IMR-90 (cell line): ENCODE data around the gene CA6. TPM values are rescaled to one million over a fixed set of nuclear protein-coding genes. Genes with fewer than 3 reads are reported as not detected.

ENCODE experiments used
- ATAC-seq: fragments of 200-7000 bp; cut with Tn5 transposase; 2 replicates; pipeline ENCODE4 v1.9.1; 2020; ENCODE audit warnings: low read depth, mild to moderate bottlenecking, moderate library complexity
- BruUV-seq: library from RNA; stranded (reverse); fragments of 400-500 nt; replicated peaks from 2 replicates; lab custom pipeline; 2021; lab: Mats Ljungman, UMichigan
- CTCF ChIA-PET: fragments of 300-600 bp; formaldehyde crosslinking; extraction: SDS; loops from one replicate; lab custom pipeline; 2021; ENCODE audit warnings: antibody characterized with exemption; lab: Yijun Ruan, JAX
- POLR2A ChIA-PET: fragments of 300-600 bp; sonication (Branson Sonifier 250); formaldehyde crosslinking; loops from one replicate; lab custom pipeline; 2022; ENCODE audit warnings: antibody characterized with exemption; ENCODE audit not compliant: unreplicated experiment; lab: Charles Lee
- DNase-seq: peaks from one replicate; pipeline ENCODE4 v3.0.0; 2013
- H2AFZ ChIP-seq: replicated peaks from 2 replicates; pipeline ENCODE3; 2013; ENCODE audit warnings: low read length, mild to moderate bottlenecking; ENCODE audit not compliant: poor library complexity
- H2AK5ac ChIP-seq: 2 replicates; pipeline ENCODE4 v1.6.1; 2013; ENCODE audit warnings: low read depth, low read length, inconsistent platforms
- H2AK9ac ChIP-seq: replicated peaks from 2 replicates; pipeline ENCODE3; 2013; ENCODE audit warnings: mild to moderate bottlenecking, low read depth, low read length, moderate library complexity; ENCODE audit not compliant: poor library complexity
- H2BK120ac ChIP-seq: 2 replicates; pipeline ENCODE4 v1.6.1; 2013; ENCODE audit warnings: low read depth, low read length, inconsistent platforms
- H2BK15ac ChIP-seq: 3 replicates; pipeline ENCODE4 v1.6.1; 2013; ENCODE audit warnings: low read depth, low read length, inconsistent platforms
- H2BK20ac ChIP-seq: 2 replicates; pipeline ENCODE4 v1.6.1; 2013; ENCODE audit warnings: low read depth, mild to moderate bottlenecking, inconsistent platforms, low read length, moderate library complexity
- H2BK5ac ChIP-seq: 2 replicates; pipeline ENCODE4 v1.6.1; 2013; ENCODE audit warnings: mild to moderate bottlenecking, low read depth, low read length, inconsistent platforms; ENCODE audit not compliant: poor library complexity, severe bottlenecking
- H3K14ac ChIP-seq: replicated peaks from 2 replicates; pipeline ENCODE4 v1.6.1; 2013; ENCODE audit warnings: low read depth, low read length, inconsistent platforms
- H3K18ac ChIP-seq: 2 replicates; pipeline ENCODE4 v1.6.1; 2013; ENCODE audit warnings: low read depth, low read length, control low read depth
- H3K23ac ChIP-seq: 2 replicates; pipeline ENCODE4 v1.6.1; 2013; ENCODE audit warnings: low read depth, low read length, inconsistent platforms
- H3K27ac ChIP-seq: 2 replicates; pipeline ENCODE4 v1.5.1; 2013; ENCODE audit warnings: mild to moderate bottlenecking, control low read depth, low read length; ENCODE audit not compliant: insufficient read depth
- H3K27me3 ChIP-seq: 2 replicates; pipeline ENCODE4 v1.6.1; 2013; ENCODE audit warnings: low read length; ENCODE audit not compliant: control insufficient read depth, insufficient read depth
- H3K36me3 ChIP-seq: 2 replicates; pipeline ENCODE4 v1.6.1; 2013; ENCODE audit warnings: low read length, mixed read lengths; ENCODE audit not compliant: control insufficient read depth, insufficient read depth
- H3K4ac ChIP-seq: 2 replicates; pipeline ENCODE4 v1.6.1; 2013; ENCODE audit warnings: low read depth, low read length, inconsistent platforms
- H3K4me1 ChIP-seq: 2 replicates; pipeline ENCODE4 v1.6.1; 2013; ENCODE audit warnings: low read length, mixed read lengths; ENCODE audit not compliant: control insufficient read depth, insufficient read depth
- H3K4me2 ChIP-seq: 2 replicates; pipeline ENCODE4 v1.6.1; 2013; ENCODE audit warnings: low read depth, mild to moderate bottlenecking, control low read depth, low read length, moderate library complexity
- H3K4me3 ChIP-seq: 2 replicates; pipeline ENCODE4 v1.5.1; 2013; ENCODE audit warnings: low read depth, mild to moderate bottlenecking, control low read depth, low read length, moderate library complexity; ENCODE audit not compliant: insufficient read depth
- H3K56ac ChIP-seq: 2 replicates; pipeline ENCODE4 v1.6.1; 2013; ENCODE audit warnings: low read length, inconsistent platforms; ENCODE audit not compliant: insufficient read depth; ENCODE audit errors: extremely low read depth
- H3K79me1 ChIP-seq, 2 experiments: 2 replicates each; pipeline ENCODE4 v1.6.1; 2013; ENCODE audit warnings: low read length in 2 of 2, inconsistent platforms in 1 of 2, low read depth in 1 of 2
- H3K9ac ChIP-seq: 2 replicates; pipeline ENCODE4 v1.6.1; 2013; ENCODE audit warnings: low read depth, low read length, control low read depth
- H3K9me1 ChIP-seq: 2 replicates; pipeline ENCODE4 v1.6.1; 2013; ENCODE audit warnings: low read length, inconsistent platforms; ENCODE audit not compliant: insufficient read depth
- H3K9me3 ChIP-seq: 2 replicates; pipeline ENCODE4 v1.6.1; 2013; ENCODE audit warnings: low read length; ENCODE audit not compliant: control insufficient read depth, insufficient read depth
- H4K20me1 ChIP-seq: 2 replicates; pipeline ENCODE4 v1.6.1; 2013; ENCODE audit warnings: low read length, inconsistent platforms; ENCODE audit not compliant: insufficient read depth
- H4K5ac ChIP-seq: 2 replicates; pipeline ENCODE4 v1.6.1; 2013; ENCODE audit warnings: mild to moderate bottlenecking, low read depth, low read length, control low read depth
- H4K8ac ChIP-seq, 2 experiments: 2 replicates each; pipeline ENCODE4 v1.6.1; 2013; ENCODE audit warnings: low read depth in 2 of 2, low read length in 2 of 2, control low read depth in 1 of 2, inconsistent platforms in 1 of 2
- H4K91ac ChIP-seq: 2 replicates; pipeline ENCODE4 v1.6.1; 2013; ENCODE audit warnings: low read depth, low read length, inconsistent platforms; ENCODE audit not compliant: insufficient read depth
- BHLHE40 ChIP-seq: fragments of 150-350 bp; IDR thresholded peaks from 2 replicates; pipeline ENCODE4 v1.6.1; 2016; ENCODE audit warnings: mild to moderate bottlenecking, low read depth, low read length
- CEBPB ChIP-seq: IDR thresholded peaks from 2 replicates; pipeline ENCODE4 v1.6.1; 2012; ENCODE audit warnings: low read depth, low read length, improper control_type of control experiment
- CHD1 ChIP-seq: IDR thresholded peaks from 2 replicates; pipeline ENCODE4 v1.6.1; 2012; ENCODE audit warnings: low read depth, low read length, improper control_type of control experiment
- FOS ChIP-seq: fragments of 150-350 bp; IDR thresholded peaks from 2 replicates; pipeline ENCODE4 v1.6.1; 2016; ENCODE audit warnings: low read depth, low read length
- MAFK ChIP-seq: IDR thresholded peaks from 2 replicates; pipeline ENCODE4 v1.6.1; 2012; ENCODE audit warnings: low read depth, low read length, improper control_type of control experiment
- MAZ ChIP-seq: IDR thresholded peaks from 2 replicates; pipeline ENCODE4 v1.6.1; 2012; ENCODE audit warnings: low read depth, mild to moderate bottlenecking, low read length, improper control_type of control experiment, moderate library complexity, borderline replicate concordance
- MXI1 ChIP-seq: IDR thresholded peaks from 2 replicates; pipeline ENCODE4 v1.6.1; 2012; ENCODE audit warnings: low read depth, mild to moderate bottlenecking, low read length, moderate library complexity, borderline replicate concordance
- NFE2L2 ChIP-seq: fragments of 150-350 bp; IDR thresholded peaks from 2 replicates; pipeline ENCODE4 v1.6.1; 2016; ENCODE audit warnings: low read depth, mild to moderate bottlenecking, low read length
- POLR2A ChIP-seq: IDR thresholded peaks from 2 replicates; pipeline ENCODE4 v1.6.1; 2012; ENCODE audit warnings: mild to moderate bottlenecking, low read depth, low read length
- RAD21 ChIP-seq: IDR thresholded peaks from 2 replicates; pipeline ENCODE4 v1.6.1; 2012; ENCODE audit warnings: low read length, improper control_type of control experiment
- RCOR1 ChIP-seq: IDR thresholded peaks from 2 replicates; pipeline ENCODE4 v1.6.1; 2012; ENCODE audit warnings: mild to moderate bottlenecking, low read length, improper control_type of control experiment; ENCODE audit not compliant: insufficient replicate concordance
- RFX5 ChIP-seq: IDR thresholded peaks from 2 replicates; pipeline ENCODE4 v1.8.0; 2012; ENCODE audit warnings: low read depth, mild to moderate bottlenecking, low read length, moderate library complexity
- SMC3 ChIP-seq: fragments of 150-350 bp; IDR thresholded peaks from 2 replicates; pipeline ENCODE4 v1.6.1; 2016; ENCODE audit warnings: low read depth, mild to moderate bottlenecking, antibody characterized with exemption, low read length, moderate library complexity
- WGBS, 2 experiments: methylation state at CpG; one replicate each; pipeline versions ENCODE4 v1.1.5 to v1.1.7; 2013; ENCODE audit warnings: missing lambda C conversion rate in 2 of 2; ENCODE audit not compliant: insufficient read length in 1 of 2; ENCODE audit errors: extremely low coverage in 2 of 2; 5-methylcytosine and 5-hydroxymethylcytosine counted together
- dilution Hi-C: fragments of 300-500 bp; cut with HindIII; formaldehyde crosslinking; loops from one replicate; pipeline ENCODE4 v1.14.3; 2018; ENCODE audit warnings: low sequenced_read_pairs; ENCODE audit not compliant: unreplicated experiment
- in situ Hi-C: fragments of 300-500 bp; cut with MboI; formaldehyde crosslinking; loops from 3 replicates; pipeline ENCODE4 v1.14.3; 2019; ENCODE audit warnings: low sequenced_read_pairs, inconsistent platforms, mixed read lengths
- intact Hi-C: fragments of 100-400 bp; cut with micrococcal nuclease; formaldehyde crosslinking; loops from 2 replicates; pipeline ENCODE4 v1.10.0; 2022
- polyA plus RNA-seq, 3 experiments: library from polyadenylated mRNA; depleted of rRNA; stranded (reverse); fragments of >200 nt; gene quantifications; 2 replicates each; pipeline ENCODE4 v1.2.3, GENCODE V29; 2012; ENCODE audit warnings: low replicate concordance in 1 of 3
- total RNA-seq: library from RNA; depleted of rRNA; stranded (reverse); fragments of >200 nt; gene quantifications from 2 replicates; pipeline ENCODE4 v1.2.3, GENCODE V29; 2012
- TF ChIP-seq, protein P1 (sequence below): fragments of 150-350 bp; IDR thresholded peaks from 2 replicates; pipeline ENCODE4 v1.6.1; 2016; ENCODE audit warnings: low read depth, mild to moderate bottlenecking, low read length, moderate library complexity, borderline replicate concordance
- TF ChIP-seq, protein P2 (sequence below): conservative IDR thresholded peaks from 2 replicates; pipeline ENCODE4 v1.5.1; 2012; ENCODE audit warnings: mild to moderate bottlenecking, low read depth, low read length, improper control_type of control experiment
- TF ChIP-seq, protein P3 (sequence below): fragments of 150-350 bp; IDR thresholded peaks from 2 replicates; pipeline ENCODE4 v1.6.1; 2017; ENCODE audit warnings: mild to moderate bottlenecking, antibody characterized with exemption, low read length, low read depth

CA6 gene
- total and polyA plus RNA-seq, 2 of the 4 experiments (the other 2 are of a cell fraction) = not detected

DNA sequence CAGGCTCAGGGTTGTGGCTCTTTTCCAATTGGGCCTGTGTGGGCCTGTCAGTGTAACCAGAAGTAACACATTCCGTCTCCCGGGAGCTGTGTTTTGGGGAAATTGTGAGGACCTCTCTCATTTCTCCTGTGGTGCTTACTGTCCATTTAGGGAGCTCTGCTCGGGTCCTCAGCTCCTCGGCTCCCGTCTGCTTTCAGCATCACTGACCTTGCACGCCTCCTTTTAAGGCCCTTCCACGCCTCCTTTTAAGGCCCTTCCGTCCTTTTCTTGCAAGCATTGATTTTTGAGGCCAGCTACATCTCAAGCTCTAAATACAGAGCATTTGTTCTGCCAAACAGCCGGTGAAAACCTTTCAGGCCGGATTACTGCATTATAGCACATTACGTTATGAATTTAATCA is 9.7 kb downstream of the CA6 start:
- no peak overlapping the region for H3K27ac ChIP-seq
- no peak overlapping the region for H3K9ac ChIP-seq
- 0 out of 2 replicates have a peak, but pooled peaks cover 2% of the 10 kb centered on the region for H3K9me1 ChIP-seq
- no peaks in the 10 kb centered on the region for H3K79me1 ChIP-seq
- intact Hi-C loops = no loop called here
- dilution Hi-C loops = no loop called here
- H3K4ac ChIP-seq = no peak overlapping the region
- H3K36me3 ChIP-seq = no peaks in the 10 kb centered on the region
- DNase-seq = no peak
- peaks cover 8% of the 10 kb centered on the region for H3K27me3 ChIP-seq
- no peak overlapping the region for H4K5ac ChIP-seq
- H3K56ac ChIP-seq = no peak overlapping the region
- no peak overlapping the region for H3K4me3 ChIP-seq
- no peak overlapping the region for H4K91ac ChIP-seq
- H2BK20ac ChIP-seq = no peak overlapping the region
- no peak overlapping the region for H2BK5ac ChIP-seq
- WGBS, 2 experiments = 64% methylated on average over 6 of the region's 11 CpGs; no CpG with 5 or more reads in 1 of the 2 experiments
- no peak overlapping the region for H3K18ac ChIP-seq
- H2BK120ac ChIP-seq = no peak overlapping the region
- H4K20me1 ChIP-seq = no peaks in the 10 kb centered on the region
- H3K4me2 ChIP-seq = no peak overlapping the region
- H3K9me3 ChIP-seq = no peaks in the 10 kb centered on the region; the same call in 1 of the 2 replicates
- ChIA-PET CTCF (no interaction called here), POLR2A (no interaction called here)
- ATAC-seq = no peak
- H4K8ac ChIP-seq = no peak overlapping the region
- no peak overlapping the region for H2AFZ ChIP-seq
- H3K14ac ChIP-seq = no peak overlapping the region
- in situ Hi-C loops = no loop called here
- no peak overlapping the region for H2AK5ac ChIP-seq
- TF ChIP-seq CHD1 = no peak
- no peak for TF ChIP-seq RCOR1
- TF ChIP-seq, protein P1, sequence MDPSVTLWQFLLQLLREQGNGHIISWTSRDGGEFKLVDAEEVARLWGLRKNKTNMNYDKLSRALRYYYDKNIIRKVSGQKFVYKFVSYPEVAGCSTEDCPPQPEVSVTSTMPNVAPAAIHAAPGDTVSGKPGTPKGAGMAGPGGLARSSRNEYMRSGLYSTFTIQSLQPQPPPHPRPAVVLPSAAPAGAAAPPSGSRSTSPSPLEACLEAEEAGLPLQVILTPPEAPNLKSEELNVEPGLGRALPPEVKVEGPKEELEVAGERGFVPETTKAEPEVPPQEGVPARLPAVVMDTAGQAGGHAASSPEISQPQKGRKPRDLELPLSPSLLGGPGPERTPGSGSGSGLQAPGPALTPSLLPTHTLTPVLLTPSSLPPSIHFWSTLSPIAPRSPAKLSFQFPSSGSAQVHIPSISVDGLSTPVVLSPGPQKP = no peak
- TF ChIP-seq SMC3 = no peak
- no peak for TF ChIP-seq CEBPB
- TF ChIP-seq, protein P2, sequence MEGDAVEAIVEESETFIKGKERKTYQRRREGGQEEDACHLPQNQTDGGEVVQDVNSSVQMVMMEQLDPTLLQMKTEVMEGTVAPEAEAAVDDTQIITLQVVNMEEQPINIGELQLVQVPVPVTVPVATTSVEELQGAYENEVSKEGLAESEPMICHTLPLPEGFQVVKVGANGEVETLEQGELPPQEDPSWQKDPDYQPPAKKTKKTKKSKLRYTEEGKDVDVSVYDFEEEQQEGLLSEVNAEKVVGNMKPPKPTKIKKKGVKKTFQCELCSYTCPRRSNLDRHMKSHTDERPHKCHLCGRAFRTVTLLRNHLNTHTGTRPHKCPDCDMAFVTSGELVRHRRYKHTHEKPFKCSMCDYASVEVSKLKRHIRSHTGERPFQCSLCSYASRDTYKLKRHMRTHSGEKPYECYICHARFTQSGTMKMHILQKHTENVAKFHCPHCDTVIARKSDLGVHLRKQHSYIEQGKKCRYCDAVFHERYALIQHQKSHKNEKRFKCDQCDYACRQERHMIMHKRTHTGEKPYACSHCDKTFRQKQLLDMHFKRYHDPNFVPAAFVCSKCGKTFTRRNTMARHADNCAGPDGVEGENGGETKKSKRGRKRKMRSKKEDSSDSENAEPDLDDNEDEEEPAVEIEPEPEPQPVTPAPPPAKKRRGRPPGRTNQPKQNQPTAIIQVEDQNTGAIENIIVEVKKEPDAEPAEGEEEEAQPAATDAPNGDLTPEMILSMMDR = no peak
- TF ChIP-seq NFE2L2 = no peak
- TF ChIP-seq MXI1 = no peak
- TF ChIP-seq FOS = no peak
- TF ChIP-seq BHLHE40 = no peak
- no peak for TF ChIP-seq RFX5
- TF ChIP-seq MAFK = no peak
- no peak for TF ChIP-seq POLR2A
- no peak for TF ChIP-seq MAZ
- TF ChIP-seq RAD21 = no peak
- TF ChIP-seq, protein P3, sequence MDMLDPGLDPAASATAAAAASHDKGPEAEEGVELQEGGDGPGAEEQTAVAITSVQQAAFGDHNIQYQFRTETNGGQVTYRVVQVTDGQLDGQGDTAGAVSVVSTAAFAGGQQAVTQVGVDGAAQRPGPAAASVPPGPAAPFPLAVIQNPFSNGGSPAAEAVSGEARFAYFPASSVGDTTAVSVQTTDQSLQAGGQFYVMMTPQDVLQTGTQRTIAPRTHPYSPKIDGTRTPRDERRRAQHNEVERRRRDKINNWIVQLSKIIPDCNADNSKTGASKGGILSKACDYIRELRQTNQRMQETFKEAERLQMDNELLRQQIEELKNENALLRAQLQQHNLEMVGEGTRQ = no peak
- no peak overlapping the region for H2BK15ac ChIP-seq
- H2AK9ac ChIP-seq = no peak overlapping the region
- no peak overlapping the region for H3K23ac ChIP-seq
- no peaks in the 10 kb centered on the region for H3K4me1 ChIP-seq
- BruUV-seq = no TSS peak
